ENCODE results near the gene SORBS2.

DNA sequence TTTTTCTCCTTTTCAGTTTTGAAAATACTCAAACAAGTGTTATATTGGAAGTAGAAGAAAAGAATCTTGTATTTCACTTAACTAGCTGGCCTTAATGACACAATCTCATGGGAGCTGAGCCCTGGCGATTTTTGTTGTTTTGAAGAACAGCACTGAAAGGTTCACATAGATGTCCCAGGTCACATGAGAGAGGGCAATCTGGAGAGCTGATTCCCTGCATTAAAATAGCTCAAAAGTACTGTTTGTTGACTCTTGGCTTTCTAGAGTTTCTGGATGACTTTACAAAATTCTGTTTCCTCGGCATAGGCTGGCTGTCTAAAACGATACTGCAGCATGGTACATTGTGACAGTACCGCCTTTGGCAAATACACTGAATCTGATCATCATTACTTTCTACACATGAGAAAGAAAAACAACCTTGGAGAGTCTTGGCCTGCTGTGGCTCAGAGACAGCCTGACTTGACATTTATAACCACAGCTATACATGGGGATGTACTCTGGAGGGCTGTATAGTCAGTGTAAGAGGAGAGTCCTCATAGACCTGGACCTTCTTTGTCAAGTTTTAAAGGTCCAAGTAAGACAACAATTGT lies 156.9 kb downstream of the SORBS2 start:
- TF ChIP-seq EP300 (IDR thresholded peaks at IDR 0.05), result no peak
- no peak for TF ChIP-seq CTCF (IDR thresholded peaks at IDR 0.05)
- TF ChIP-seq POLR2AphosphoS5 (IDR thresholded peaks at IDR 0.05), result peak; percentile 9
- no peak for TF ChIP-seq POLR2A (IDR thresholded peaks at IDR 0.05)

Measured in gastroesophageal sphincter (tissue), 3 donors.